Measurements from ENCODE around the gene SNAP29. TPM values are rescaled to one million over a fixed set of nuclear protein-coding genes. Genes with fewer than 3 reads are reported as not detected.
A peak's percentile ranks its signal among the peaks of the same experiment; 100 is the strongest.

The SNAP29 gene
- total and polyA plus RNA-seq, 8 donors = 6.6 to 16.1 (median 11.7) TPM

DNA sequence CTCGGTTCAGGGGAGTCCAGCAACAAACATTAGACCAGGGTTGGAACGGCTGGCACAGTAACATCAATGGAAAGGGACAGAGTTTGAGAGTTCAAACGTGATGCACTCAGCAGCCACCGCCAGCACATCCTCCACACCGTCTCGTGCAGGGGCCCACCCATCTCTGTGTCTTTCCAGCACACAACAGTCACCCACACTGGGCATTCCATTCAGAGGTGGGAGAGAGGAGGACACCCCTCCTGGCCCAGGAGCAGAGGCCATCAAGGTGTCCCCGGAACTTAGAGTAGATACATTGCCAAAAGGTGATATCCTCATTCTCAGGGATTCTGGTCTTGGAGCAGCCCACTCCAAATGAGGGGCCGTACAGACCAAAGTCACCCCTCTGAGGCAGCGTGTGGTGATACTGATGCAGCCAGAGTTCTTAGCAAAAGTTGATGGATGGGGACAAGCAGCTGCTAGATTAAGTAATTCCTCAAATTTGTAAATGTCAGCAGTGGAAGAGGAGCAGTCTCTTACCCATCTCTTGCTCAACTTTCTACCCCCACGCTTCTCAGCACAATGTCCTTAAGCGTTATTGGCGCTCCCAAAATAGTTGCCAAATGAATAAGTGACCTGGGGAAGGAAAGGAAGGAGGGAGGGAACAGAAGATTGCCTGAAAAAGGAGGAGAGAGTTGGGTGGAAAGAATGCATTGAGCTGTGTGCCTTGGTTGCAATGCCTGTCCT lies 5.5 kb downstream of the SNAP29 start:
- Histone ChIP-seq H3K4me3 (no peak overlapping the region), H3K4me1 (peaks cover 0 to 12% (median 0%) of the 10 kb centered on the region in 3 donors), H3K27me3 (no peaks in the 10 kb centered on the region), H3K27ac (no peak overlapping the region), H3K36me3 (no peaks in the 10 kb centered on the region), H3K9me3 (no peaks in the 10 kb centered on the region)
- intact Hi-C loops (cut with DNase I) = no loop called here
- TF ChIP-seq, protein P1, sequence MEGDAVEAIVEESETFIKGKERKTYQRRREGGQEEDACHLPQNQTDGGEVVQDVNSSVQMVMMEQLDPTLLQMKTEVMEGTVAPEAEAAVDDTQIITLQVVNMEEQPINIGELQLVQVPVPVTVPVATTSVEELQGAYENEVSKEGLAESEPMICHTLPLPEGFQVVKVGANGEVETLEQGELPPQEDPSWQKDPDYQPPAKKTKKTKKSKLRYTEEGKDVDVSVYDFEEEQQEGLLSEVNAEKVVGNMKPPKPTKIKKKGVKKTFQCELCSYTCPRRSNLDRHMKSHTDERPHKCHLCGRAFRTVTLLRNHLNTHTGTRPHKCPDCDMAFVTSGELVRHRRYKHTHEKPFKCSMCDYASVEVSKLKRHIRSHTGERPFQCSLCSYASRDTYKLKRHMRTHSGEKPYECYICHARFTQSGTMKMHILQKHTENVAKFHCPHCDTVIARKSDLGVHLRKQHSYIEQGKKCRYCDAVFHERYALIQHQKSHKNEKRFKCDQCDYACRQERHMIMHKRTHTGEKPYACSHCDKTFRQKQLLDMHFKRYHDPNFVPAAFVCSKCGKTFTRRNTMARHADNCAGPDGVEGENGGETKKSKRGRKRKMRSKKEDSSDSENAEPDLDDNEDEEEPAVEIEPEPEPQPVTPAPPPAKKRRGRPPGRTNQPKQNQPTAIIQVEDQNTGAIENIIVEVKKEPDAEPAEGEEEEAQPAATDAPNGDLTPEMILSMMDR (IDR thresholded peaks at IDR 0.05) = no peak
- WGBS, 2 donors = 92 to 93% methylated on average over 12 of the region's 12 CpGs
- DNase-seq = no peak
- ATAC-seq = no peak
- no peak for FAIRE-seq

DNA sequence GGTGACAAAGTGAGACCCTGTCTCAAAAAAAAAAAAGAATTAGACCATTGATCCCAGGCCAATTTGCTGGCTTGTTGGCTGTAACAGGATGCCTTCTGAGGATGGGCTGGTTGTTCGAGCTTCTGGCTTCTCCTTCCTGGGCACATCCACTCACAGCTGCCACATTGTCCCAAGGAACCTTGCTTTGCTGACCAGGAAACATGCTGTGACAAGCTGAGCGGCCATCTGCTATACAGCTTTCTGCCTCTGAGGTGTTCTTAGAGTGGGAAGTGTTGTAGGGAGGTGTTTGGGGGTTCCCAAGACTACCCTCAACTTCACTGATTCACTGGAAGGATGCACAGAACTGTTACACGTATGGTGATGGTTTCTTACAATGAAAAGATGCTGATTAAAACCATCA lies 6.5 kb downstream of the SNAP29 start:
- 91 to 95% methylated on average over 3 of the region's 3 CpGs for WGBS, 2 donors
- H3K4me1 ChIP-seq = peaks cover 0 to 7% (median 0%) of the 10 kb centered on the region in 3 donors

DNA sequence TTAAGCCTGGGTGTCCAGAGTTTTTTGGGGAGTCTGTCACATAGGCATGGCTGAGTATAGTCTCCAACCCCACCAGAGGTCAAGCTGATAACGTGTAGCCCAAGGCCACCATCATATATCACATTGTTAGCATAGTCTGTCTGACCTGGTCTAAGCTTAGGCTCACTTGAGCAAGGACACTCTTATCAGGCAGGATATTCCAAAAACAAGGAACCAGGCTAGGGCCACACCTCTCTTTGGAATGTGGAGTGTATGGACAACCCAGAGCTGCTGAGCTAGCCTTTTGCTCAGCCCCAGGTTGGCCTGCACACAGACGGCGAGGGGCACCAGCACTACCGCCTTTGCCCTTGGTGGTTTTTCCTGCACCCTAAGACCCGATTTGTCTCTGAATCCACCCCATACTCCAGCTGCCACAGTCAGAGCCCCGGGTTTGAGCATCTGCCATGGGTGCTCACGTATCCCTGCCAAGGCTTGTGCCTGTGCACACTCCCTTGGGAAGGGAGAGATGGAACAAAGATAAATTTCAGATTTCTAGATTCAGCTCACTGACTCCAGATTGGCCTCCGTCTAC lies 7.2 kb downstream of the SNAP29 start:
- H3K4me1 ChIP-seq = peaks cover 0 to 7% (median 0%) of the 10 kb centered on the region in 3 donors
- H3K4me3 ChIP-seq = no peak overlapping the region
- 80 to 85% methylated on average over 8 of the region's 8 CpGs for WGBS, 2 donors
- ATAC-seq = no peak
- H3K9me3 ChIP-seq = no peaks in the 10 kb centered on the region
- TF ChIP-seq, protein P1 (IDR thresholded peaks at IDR 0.05) = no peak
- H3K27me3 ChIP-seq = no peaks in the 10 kb centered on the region
- no peak overlapping the region for H3K27ac ChIP-seq
- FAIRE-seq = no peak
- intact Hi-C loops (cut with DNase I) = no loop called here
- H3K36me3 ChIP-seq = peaks cover 0 to 10% (median 0%) of the 10 kb centered on the region in 3 donors
- no peak for DNase-seq

More for the DNA sequence above, 6.5 kb downstream of the SNAP29 start:
- H3K27me3 ChIP-seq = no peaks in the 10 kb centered on the region
- no peak overlapping the region for H3K4me3 ChIP-seq
- FAIRE-seq (no peak), DNase-seq (no peak), ATAC-seq (no peak)
- H3K27ac ChIP-seq = no peak overlapping the region
- intact Hi-C loops (cut with DNase I) = no loop called here
- TF ChIP-seq, protein P1 (IDR thresholded peaks at IDR 0.05) = no peak
- H3K9me3 ChIP-seq = no peaks in the 10 kb centered on the region
- peaks cover 0 to 3% (median 0%) of the 10 kb centered on the region in 3 donors for H3K36me3 ChIP-seq

DNA sequence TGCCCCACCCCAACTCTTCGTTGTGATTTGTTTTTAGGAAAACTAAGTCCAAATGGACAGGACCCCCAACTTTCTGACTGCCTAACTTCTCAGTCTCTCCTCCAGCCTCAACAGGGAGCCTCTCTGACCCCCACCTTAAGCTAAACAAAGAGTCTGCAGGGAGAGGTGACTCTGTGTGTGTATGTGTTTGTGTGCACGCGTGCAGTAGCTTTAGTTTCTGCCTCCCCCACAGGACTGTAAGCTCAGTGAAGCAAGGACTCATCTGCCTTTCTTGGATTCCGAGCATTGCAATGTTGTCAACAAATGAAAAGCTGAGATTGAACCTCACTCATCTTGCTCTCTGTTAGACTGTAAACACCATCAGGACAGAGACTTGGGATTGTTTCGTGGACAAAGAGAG lies 7.9 kb downstream of the SNAP29 start:
- FAIRE-seq (no peak), ATAC-seq (no peak), DNase-seq (no peak)
- 83 to 86% methylated on average over 5 of the region's 5 CpGs for WGBS, 2 donors
- Histone ChIP-seq H3K27ac (peak overlapping the region; percentile 37 to 78 (median 57)), H3K36me3 (peaks cover 0 to 13% (median 0%) of the 10 kb centered on the region in 3 donors), H3K4me3 (no peak overlapping the region), H3K4me1 (peaks cover 0 to 7% (median 0%) of the 10 kb centered on the region in 3 donors), H3K9me3 (no peaks in the 10 kb centered on the region), H3K27me3 (no peaks in the 10 kb centered on the region)
- intact Hi-C loops (cut with DNase I) = no loop called here
- TF ChIP-seq, protein P1 (IDR thresholded peaks at IDR 0.05) = no peak

Data from pancreas (tissue), 10 donors.